Esophagus squamous epithelium (tissue), 5 donors: ENCODE measurements around the gene PCSK9. TPM values are rescaled to one million over a fixed set of nuclear protein-coding genes. Genes with fewer than 3 reads are reported as not detected.

Source experiments
- DNase-seq: peaks from one replicate; lab custom pipeline; 2025; lab: John Stamatoyannopoulos, UW
- H3K27ac ChIP-seq, 4 donors: fragments of 200-600 bp; sonication (generic); one replicate each; pipeline ENCODE4 v1.5.1; 2016 to 2019; ENCODE audit warnings: mild to moderate bottlenecking in 1 of 4
- H3K27me3 ChIP-seq, 4 donors: fragments of 200-600 bp; sonication (generic); 1 replicate in 3 of 4; 2 replicates in 1 of 4; pipeline versions ENCODE4 v1.5.1 to v1.6.0; 2017 to 2021; ENCODE audit warnings: antibody characterized with exemption in 1 of 4
- H3K36me3 ChIP-seq, 3 donors: fragments of 200-600 bp; sonication (generic); one replicate each; pipeline ENCODE4 v1.5.1; 2016 to 2019
- H3K4me1 ChIP-seq, 3 donors: fragments of 200-600 bp; sonication (generic); one replicate each; pipeline ENCODE4 v1.5.1; 2017 to 2019
- H3K4me3 ChIP-seq, 4 donors: fragments of 200-600 bp; sonication (generic); 1 replicate in 3 of 4; 2 replicates in 1 of 4; pipeline ENCODE4 v1.5.1; 2016 to 2019; ENCODE audit warnings: mild to moderate bottlenecking in 2 of 4, moderate library complexity in 1 of 4
- H3K9me3 ChIP-seq, 3 donors: fragments of 200-600 bp; sonication (generic); one replicate each; pipeline ENCODE4 v1.5.1; 2016 to 2019
- CTCF ChIP-seq, 6 experiments: fragments of 450-650 bp in 4 of 6; fragments of 200-600 bp in 2 of 6; sonication (generic) in 2 of 6; IDR thresholded peaks; one replicate each; pipeline ENCODE4 v1.5.1; 2016 to 2019; ENCODE audit warnings: antibody characterized with exemption in 6 of 6, mild to moderate bottlenecking in 4 of 6, moderate library complexity in 4 of 6
- POLR2A ChIP-seq, 4 donors: fragments of 450-650 bp; IDR thresholded peaks; one replicate each; pipeline ENCODE4 v1.6.1; 2017; ENCODE audit warnings: antibody characterized with exemption in 4 of 4, mild to moderate bottlenecking in 4 of 4, moderate library complexity in 3 of 4
- WGBS, 2 donors: methylation state at CpG; one replicate each; pipeline ENCODE4 v1.1.5; 2018; 5-methylcytosine and 5-hydroxymethylcytosine counted together
- intact Hi-C: fragments of 100-400 bp; cut with DNase I; formaldehyde crosslinking; loops from one replicate; pipeline ENCODE4 v1.15.0; 2022
- total RNA-seq, 4 donors: library from RNA; depleted of rRNA; stranded (reverse); fragments of >200 nt; gene quantifications; one replicate each; pipeline ENCODE4 v1.1.0, GENCODE V29; 2016
- donor health status: DM: yes; HTN: yes; CAD: no.

Gene PCSK9
- total RNA-seq, 4 donors from 2014 or later = 6.5 to 21.4 (median 7.0) TPM

- Histone ChIP-seq H3K9me3 (no peaks in the 10 kb centered on the region), H3K27me3 (peaks cover 0 to 24% (median 2%) of the 10 kb centered on the region in 4 donors), H3K4me3 (no peak overlapping the region), H3K4me1 (peaks cover 9 to 25% (median 16%) of the 10 kb centered on the region in 3 donors), H3K27ac (no peak overlapping the region), H3K36me3 (peaks cover 0 to 33% (median 0%) of the 10 kb centered on the region in 3 donors)
- 90% methylated on average over 5 of the region's 9 CpGs; no CpG with 5 or more reads in 1 of the 2 donors for WGBS, 2 donors
- no peak for DNase-seq
- intact Hi-C loops = no loop called here
- TF ChIP-seq POLR2A (IDR thresholded peaks at IDR 0.05) (no peak), CTCF (IDR thresholded peaks at IDR 0.05) (no peak)
Observed at GRCh38 chr1:55043726-55044125, 4.4 kb downstream of the PCSK9 start.

DNA sequence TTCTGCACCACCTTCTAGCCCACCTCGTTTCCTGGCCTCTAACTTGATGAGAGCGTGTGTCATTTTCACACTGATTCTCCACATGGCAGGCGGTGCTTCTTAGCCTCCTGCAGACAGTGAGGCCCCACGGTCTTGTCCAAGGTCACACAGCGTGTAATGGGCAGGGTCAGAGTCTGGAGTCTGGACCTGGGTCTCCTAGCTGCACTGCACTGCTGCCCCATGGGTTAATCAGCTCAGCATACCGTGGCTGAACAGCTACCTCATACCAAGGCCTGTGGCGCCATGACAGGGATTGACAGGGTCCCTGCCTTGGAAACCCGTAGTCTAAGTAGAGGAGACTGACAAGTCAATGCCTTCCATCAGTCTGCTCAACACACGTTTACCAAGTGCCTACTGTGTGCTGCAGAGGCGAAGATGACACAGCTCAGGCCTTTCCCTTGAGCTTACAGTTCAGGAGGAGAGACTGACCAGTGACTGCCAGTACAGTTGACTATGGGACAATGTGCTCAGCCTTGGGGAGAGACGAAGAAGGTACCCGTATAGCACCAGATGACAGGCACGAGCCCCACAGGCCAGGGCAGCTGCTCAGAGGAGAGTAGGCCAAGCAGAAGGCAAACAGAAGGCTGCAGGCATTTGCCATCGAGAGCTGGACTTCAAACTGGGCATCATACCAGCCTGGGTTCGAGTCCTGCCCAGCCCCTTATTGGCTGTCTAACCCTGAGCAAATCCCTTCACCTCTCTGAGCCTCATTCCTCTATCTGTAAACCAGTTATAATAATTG lies 5.5 kb downstream of the PCSK9 start:
- Histone ChIP-seq H3K4me1 (peaks cover 8 to 14% (median 8%) of the 10 kb centered on the region in 3 donors), H3K27ac (no peak overlapping the region), H3K36me3 (peaks cover 0 to 33% (median 0%) of the 10 kb centered on the region in 3 donors), H3K4me3 (no peak overlapping the region), H3K27me3 (peaks cover 0 to 14% (median 0%) of the 10 kb centered on the region in 4 donors), H3K9me3 (no peaks in the 10 kb centered on the region)
- WGBS, 2 donors = 79 to 86% methylated on average over 8 to 14 of the region's 15 CpGs
- DNase-seq = no peak
- TF ChIP-seq POLR2A (IDR thresholded peaks at IDR 0.05) = no peak
- intact Hi-C loops = no loop called here

GRCh38 chr1:55045430-55045829 lies 6.1 kb downstream of the PCSK9 start:
- Histone ChIP-seq H3K4me1 (peaks cover 2 to 8% (median 3%) of the 10 kb centered on the region in 3 donors), H3K27me3 (peaks cover 0 to 7% (median 0%) of the 10 kb centered on the region in 4 donors), H3K36me3 (peaks cover 0 to 33% (median 0%) of the 10 kb centered on the region in 3 donors), H3K27ac (no peak overlapping the region), H3K9me3 (no peaks in the 10 kb centered on the region), H3K4me3 (no peak overlapping the region)
- TF ChIP-seq CTCF (IDR thresholded peaks at IDR 0.05) = no peak
- no peak for TF ChIP-seq POLR2A (IDR thresholded peaks at IDR 0.05)
- intact Hi-C loops = no loop called here
- no peak for DNase-seq
- WGBS, 2 donors = 91 to 96% methylated on average over 9 to 10 of the region's 10 CpGs

DNA sequence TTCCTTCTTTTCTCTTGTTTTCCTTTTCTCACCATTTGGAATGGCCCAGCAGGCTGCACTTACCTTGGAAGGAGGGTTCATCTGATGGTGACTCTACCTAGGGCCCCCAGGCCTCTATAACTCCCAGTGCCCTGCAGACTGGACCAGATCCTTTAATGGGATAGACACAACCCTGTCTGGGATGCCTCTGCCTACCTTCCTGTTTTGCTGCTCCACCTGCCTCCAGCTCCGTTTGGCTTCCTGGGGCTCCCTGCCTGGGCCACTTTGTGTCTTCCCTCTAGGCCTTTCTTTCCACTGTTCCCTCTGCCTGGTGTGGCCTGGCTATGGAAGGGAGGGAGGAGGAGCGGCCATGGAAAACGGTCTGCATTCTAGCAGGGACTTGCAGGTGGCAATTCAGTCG lies 7.5 kb downstream of the PCSK9 start:
- no peak overlapping the region for H3K27ac ChIP-seq
- peaks cover 0 to 33% (median 0%) of the 10 kb centered on the region in 3 donors for H3K36me3 ChIP-seq
- H3K4me3 ChIP-seq = no peak overlapping the region
- WGBS, 2 donors = 86% methylated on average over 2 of the region's 4 CpGs; no CpG with 5 or more reads in 1 of the 2 donors
- no peak for DNase-seq
- no peaks in the 10 kb centered on the region for H3K27me3 ChIP-seq
- TF ChIP-seq CTCF (IDR thresholded peaks at IDR 0.05) = no peak
- no peak for TF ChIP-seq POLR2A (IDR thresholded peaks at IDR 0.05)
- H3K4me1 ChIP-seq = no peaks in the 10 kb centered on the region
- intact Hi-C loops = no loop called here
- no peaks in the 10 kb centered on the region for H3K9me3 ChIP-seq

DNA sequence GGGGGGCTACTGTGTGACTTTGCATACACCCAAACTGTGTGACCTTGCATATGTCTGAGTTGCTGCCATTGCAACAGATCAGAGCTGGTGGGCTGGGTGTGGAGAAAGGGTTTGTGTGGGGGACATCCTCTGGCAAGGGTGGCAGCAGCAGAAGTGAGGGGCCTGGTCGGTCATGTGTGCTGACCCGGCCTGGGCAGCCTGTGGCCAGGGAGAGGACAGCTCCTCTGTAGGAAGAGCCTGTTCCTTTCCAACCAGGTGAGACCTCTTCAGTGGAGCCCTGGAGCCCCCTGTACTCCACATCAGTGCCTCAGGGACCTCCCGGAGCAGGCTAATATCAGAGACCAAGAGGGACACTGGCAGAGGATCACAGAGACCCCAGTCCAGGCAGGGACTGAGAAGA lies 8.3 kb downstream of the PCSK9 start:
- TF ChIP-seq POLR2A (IDR thresholded peaks at IDR 0.05) (no peak), CTCF (IDR thresholded peaks at IDR 0.05) (no peak)
- Histone ChIP-seq H3K9me3 (no peaks in the 10 kb centered on the region), H3K27ac (no peak overlapping the region), H3K36me3 (peaks cover 0 to 39% (median 0%) of the 10 kb centered on the region in 3 donors), H3K27me3 (no peaks in the 10 kb centered on the region), H3K4me1 (no peaks in the 10 kb centered on the region), H3K4me3 (no peak overlapping the region)
- intact Hi-C loops = no loop called here
- WGBS, 2 donors = 70 to 92% methylated on average over 2 of the region's 3 CpGs
- DNase-seq = no peak
